ENCODE results near the gene INPP5A.

DNA sequence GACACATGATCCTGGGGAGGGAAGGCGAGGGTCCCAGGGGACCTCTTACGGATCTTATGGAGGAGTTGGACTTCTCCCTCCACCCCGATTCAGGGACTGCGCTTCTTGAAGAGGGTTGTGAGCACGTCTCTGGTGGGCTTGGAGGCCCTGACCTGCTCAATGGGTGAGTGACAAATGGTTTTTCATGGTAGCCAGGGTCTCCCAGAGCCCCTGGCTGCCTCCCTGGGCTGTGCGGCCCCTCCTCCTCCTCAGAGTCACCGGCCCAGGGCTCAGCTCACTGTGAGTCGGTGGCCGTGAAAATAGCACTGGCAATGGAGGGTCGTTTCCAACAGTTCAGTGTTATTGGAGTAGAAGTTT, 26.6 kb downstream of the INPP5A start:
- TF ChIP-seq EP300 (IDR thresholded peaks at IDR 0.05; ENCODE audit: borderline replicate concordance) (no peak), ZBTB7A (IDR thresholded peaks at IDR 0.05; ENCODE audit: low read depth) (no peak), CEBPB (IDR thresholded peaks at IDR 0.05) (no peak), FOXM1 (IDR thresholded peaks at IDR 0.05; ENCODE audit: borderline replicate concordance, low read depth) (no peak), TAF1 (IDR thresholded peaks at IDR 0.05; ENCODE audit: low read depth) (no peak)
